ENCODE data around the gene EPHB3.
"Not testable (repeated sequence)": the region's sequence is repeated elsewhere in the genome, so short reads cannot be mapped to it uniquely, and the experiment has no call there.

Gene EPHB3

GRCh38 chr3:184616436-184616835 lies 54.9 kb downstream of the EPHB3 start:
- H3K4me3 ChIP-seq (ENCODE audit: low read length), result no peak overlapping the region
- TF ChIP-seq ZNF274 (IDR thresholded peaks at IDR 0.05; ENCODE audit: low read depth, low read length), result no peak

- not testable (repeated sequence) for H3K4me3 ChIP-seq (ENCODE audit: low read length)
These were observed 55.7 kb downstream of the EPHB3 start for GRCh38 chr3:184617306-184617705.

DNA sequence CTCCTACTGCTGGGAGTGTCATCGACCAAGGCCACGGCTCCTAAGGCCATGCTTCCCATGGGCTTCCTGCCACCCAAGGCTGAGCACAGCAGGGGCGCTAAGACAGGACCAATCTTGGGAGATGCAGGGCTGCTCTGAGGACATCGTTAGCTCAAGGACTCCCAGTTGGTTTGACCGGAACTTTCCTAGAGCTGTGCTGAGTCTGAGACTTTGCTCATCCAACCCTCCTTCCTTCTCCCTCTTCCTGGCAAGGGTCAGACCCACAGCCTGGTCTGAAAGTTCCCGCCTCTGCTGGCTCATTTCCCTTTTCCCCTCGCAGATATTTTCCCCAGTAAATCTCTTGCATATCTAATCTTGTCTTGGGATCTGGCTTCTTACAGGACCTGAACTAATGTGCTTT lies 57.2 kb downstream of the EPHB3 start:
- H3K4me3 ChIP-seq (ENCODE audit: low read length), result no peak overlapping the region
- TF ChIP-seq ZNF274 (IDR thresholded peaks at IDR 0.05; ENCODE audit: low read depth, low read length), result no peak

DNA sequence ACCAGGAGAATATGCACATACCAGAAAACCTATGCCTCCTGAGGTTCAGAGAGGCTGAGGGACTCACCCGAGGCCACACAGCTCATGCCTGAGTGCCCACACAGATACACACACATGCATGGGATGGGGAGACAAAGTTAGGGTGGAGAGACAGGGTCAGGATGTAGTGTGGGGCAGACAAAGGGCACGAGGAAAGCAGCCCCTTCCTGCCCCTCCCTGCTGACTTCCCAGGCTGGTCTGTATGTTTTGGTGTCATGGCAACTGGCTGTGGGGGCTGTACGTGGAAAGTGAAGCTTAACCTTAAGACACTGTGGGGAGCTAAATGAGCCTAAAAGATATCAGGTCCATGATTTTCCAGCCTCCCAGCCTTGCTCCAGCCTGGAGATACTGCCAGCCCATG lies 57.8 kb downstream of the EPHB3 start:
- TF ChIP-seq ZNF274 (IDR thresholded peaks at IDR 0.05; ENCODE audit: low read depth, low read length), result no peak
- no peak overlapping the region for H3K4me3 ChIP-seq (ENCODE audit: low read length)

DNA sequence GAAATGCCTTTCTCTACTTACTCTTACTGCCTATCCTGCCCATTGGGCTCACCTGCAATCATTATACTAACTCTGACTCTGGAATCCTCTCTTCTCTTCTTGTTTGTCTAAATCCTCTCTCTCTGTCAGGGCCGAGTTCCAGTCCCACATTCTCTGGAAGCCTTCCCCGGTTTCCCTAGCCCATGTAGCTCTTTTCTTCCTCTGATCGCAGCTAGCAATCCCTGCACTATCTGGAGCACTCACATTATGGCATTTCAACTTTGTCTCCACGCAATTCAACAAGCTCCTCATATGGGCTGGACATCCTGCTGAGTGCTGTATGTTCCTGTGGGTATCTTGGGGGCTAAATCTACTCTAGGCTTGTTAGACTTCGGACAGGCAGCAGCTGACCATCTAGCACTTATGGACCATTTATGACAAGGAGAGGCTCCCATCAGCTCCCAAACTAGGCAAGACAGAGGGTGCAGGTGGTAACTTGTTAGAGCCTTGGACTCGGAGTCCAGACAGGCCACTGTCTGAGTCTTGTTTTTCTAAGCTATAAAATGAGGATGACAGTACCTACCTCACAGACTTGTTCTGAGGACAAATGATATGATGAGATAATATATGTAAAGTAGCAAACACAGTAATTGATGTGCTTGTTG lies 58.3 kb downstream of the EPHB3 start:
- H3K4me3 ChIP-seq (ENCODE audit: low read length), result no peak overlapping the region
- no peak for TF ChIP-seq ZNF274 (IDR thresholded peaks at IDR 0.05; ENCODE audit: low read depth, low read length)

DNA sequence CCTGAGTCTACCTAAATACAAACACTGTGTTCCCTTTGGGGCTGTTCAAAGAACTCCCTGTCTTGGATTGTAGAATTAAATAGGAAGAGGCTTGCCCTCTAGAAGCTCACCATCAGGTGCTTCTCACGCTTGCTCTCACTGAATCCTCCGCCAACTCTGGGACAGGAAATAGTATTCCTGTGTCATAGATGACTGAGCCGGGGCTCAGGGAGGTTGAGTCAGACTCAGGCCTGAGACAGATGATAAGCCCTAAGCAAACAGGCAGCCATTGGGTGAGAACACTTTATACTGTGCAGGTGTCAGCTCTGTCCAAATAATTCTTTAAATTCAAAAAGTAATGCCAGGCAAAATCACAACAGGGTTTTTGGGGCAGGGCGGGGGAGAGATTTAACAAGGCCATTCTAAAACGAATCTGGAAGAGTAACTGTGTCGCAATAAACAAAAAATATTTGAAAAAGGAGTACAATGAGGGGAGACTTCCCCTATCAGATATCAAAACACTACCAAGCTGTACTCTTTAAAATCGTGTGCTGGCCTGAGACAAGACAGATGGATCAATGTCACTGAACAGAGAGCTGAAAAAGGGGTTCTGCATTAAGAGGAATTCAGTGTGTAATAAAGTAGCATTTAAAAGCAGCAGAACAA lies 59.0 kb downstream of the EPHB3 start:
- no peak overlapping the region for H3K4me3 ChIP-seq (ENCODE audit: low read length)
- TF ChIP-seq ZNF274 (IDR thresholded peaks at IDR 0.05; ENCODE audit: low read depth, low read length), result no peak

GRCh38 chr3:184622156-184622555 lies 60.6 kb downstream of the EPHB3 start:
- H3K4me3 ChIP-seq (ENCODE audit: low read length), result not testable (repeated sequence)

- no peak overlapping the region for H3K4me3 ChIP-seq (ENCODE audit: low read length)
- TF ChIP-seq ZNF274 (IDR thresholded peaks at IDR 0.05; ENCODE audit: low read depth, low read length), result no peak
These were observed 65.3 kb downstream of the EPHB3 start for GRCh38 chr3:184626923-184627322.

GRCh38 chr3:184629555-184630160 lies 68.1 kb downstream of the EPHB3 start:
- no peak for TF ChIP-seq ZNF274 (IDR thresholded peaks at IDR 0.05; ENCODE audit: low read depth, low read length)
- H3K4me3 ChIP-seq (ENCODE audit: low read length), result no peak overlapping the region

DNA sequence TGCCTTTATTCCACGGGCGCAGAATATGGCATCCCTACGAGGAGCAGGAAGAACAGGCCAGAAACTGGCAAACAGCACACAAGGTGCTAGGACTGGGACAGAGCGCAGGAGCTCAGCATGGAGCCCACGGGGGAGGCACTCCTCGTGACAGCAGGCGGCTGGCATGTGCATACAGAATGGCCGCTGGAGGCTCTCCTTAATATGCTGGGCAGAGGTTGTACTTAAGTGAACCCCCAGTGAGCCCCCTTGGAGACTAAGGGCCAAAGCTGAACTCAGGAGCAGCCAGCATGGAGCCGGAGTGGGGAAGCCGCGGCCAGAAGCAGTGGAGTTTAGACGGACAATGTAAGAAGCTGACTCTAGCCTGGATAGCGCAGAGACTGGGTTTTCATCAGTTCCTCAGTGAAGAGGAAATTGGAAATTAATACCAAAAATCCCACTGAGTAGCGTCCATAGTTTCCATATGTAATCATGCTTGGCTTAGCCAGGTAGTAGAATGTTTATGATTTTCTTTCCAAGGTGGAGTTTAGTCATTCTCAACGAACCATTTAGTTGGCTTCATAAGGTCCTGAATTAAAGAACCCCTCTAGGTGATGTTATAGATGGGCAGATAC lies 69.4 kb downstream of the EPHB3 start:
- no peak overlapping the region for H3K4me3 ChIP-seq (ENCODE audit: low read length)
- TF ChIP-seq ZNF274 (IDR thresholded peaks at IDR 0.05; ENCODE audit: low read depth, low read length), result no peak

DNA sequence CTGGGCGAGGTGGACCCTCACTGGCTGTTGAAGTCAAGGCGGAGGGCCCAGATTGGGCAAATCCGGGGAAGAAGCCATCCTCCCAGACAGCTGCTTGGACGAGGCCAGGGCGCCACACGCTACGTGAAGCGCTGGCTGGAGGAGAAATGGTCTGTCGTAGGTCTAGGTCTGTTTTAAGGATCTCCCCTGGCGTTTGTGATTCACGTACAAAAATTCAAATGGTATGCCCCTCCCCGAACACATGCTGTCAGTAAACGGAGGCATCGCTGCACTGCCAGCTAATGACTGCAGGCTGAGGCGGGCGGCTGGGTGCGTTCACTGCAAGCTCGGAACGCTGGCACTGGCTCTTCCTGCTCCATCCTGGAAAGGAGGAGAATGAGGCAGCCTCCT lies 69.9 kb downstream of the EPHB3 start:
- TF ChIP-seq ZNF274 (IDR thresholded peaks at IDR 0.05; ENCODE audit: low read depth, low read length), result no peak
- no peak overlapping the region for H3K4me3 ChIP-seq (ENCODE audit: low read length)

Data from GM08714 (cell line).